ENCODE results near the gene VLDLR. TPM values are rescaled to one million over a fixed set of nuclear protein-coding genes. Genes with fewer than 3 reads are reported as not detected.

Gene VLDLR
- total RNA-seq, 1 experiment from 2014 or later, result 1.2 TPM

DNA sequence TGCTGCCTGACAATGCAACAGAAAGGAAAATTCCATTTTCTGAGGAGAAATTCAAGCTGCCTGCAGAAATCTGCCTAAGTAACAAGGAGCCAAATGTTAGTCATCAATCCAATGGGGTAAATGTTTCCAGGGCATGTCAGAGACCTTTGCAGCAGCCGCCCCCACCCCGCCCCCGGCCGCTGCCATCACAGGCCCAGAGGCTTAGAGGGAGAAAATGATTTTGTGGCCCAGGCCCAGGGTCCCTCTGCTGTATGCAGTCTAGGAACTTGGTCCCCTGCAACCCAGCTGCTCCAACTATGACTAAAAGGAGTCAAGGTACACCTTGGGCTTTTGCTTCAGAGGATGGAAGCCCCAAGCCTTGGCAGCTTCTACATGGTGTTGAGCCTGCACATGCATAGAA lies 45.0 kb downstream of the VLDLR start:
- Histone ChIP-seq H3K9me3 (ENCODE audit: low read length) (no peaks in the 10 kb centered on the region), H3F3A (ENCODE audit: low read length, unreplicated experiment) (no peaks in the 10 kb centered on the region), H3K4me3 (ENCODE audit: low read length) (no peak overlapping the region), H3K9ac (ENCODE audit: low read length) (no peak overlapping the region), H3K27ac (ENCODE audit: low read length) (no peak overlapping the region), H2AFZ (ENCODE audit: low read length) (no peak overlapping the region), H3K4me2 (ENCODE audit: low read length) (no peak overlapping the region), H3K9me2 (replicated peaks; ENCODE audit: low read length) (no peaks in the 10 kb centered on the region), H3K27me3 (ENCODE audit: low read length) (no peaks in the 10 kb centered on the region), H3K36me3 (ENCODE audit: low read depth, low read length) (no peaks in the 10 kb centered on the region), H4K20me1 (ENCODE audit: low read length) (no peaks in the 10 kb centered on the region), H3K79me2 (ENCODE audit: low read length) (no peaks in the 10 kb centered on the region), H3K4me1 (ENCODE audit: insufficient read depth, low read length) (no peaks in the 10 kb centered on the region)
- TF ChIP-seq EZH2phosphoT487 (IDR thresholded peaks at IDR 0.05; ENCODE audit: borderline replicate concordance, low read length) (no peak), EZH2 (IDR thresholded peaks at IDR 0.05; ENCODE audit: low read length, unreplicated experiment) (no peak)
- TF ChIP-seq, protein P1, sequence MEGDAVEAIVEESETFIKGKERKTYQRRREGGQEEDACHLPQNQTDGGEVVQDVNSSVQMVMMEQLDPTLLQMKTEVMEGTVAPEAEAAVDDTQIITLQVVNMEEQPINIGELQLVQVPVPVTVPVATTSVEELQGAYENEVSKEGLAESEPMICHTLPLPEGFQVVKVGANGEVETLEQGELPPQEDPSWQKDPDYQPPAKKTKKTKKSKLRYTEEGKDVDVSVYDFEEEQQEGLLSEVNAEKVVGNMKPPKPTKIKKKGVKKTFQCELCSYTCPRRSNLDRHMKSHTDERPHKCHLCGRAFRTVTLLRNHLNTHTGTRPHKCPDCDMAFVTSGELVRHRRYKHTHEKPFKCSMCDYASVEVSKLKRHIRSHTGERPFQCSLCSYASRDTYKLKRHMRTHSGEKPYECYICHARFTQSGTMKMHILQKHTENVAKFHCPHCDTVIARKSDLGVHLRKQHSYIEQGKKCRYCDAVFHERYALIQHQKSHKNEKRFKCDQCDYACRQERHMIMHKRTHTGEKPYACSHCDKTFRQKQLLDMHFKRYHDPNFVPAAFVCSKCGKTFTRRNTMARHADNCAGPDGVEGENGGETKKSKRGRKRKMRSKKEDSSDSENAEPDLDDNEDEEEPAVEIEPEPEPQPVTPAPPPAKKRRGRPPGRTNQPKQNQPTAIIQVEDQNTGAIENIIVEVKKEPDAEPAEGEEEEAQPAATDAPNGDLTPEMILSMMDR (conservative IDR thresholded peaks at IDR 0.05; ENCODE audit: low read depth, low read length), result no peak
- no TSS peak for BruUV-seq (replicated peaks)
- ChIA-PET CTCF (no interaction called here), POLR2A (ENCODE audit: unreplicated experiment) (no interaction called here)
- no peak for ATAC-seq
- no peak for DNase-seq
- intact Hi-C loops (cut with micrococcal nuclease), result no loop called here

DNA sequence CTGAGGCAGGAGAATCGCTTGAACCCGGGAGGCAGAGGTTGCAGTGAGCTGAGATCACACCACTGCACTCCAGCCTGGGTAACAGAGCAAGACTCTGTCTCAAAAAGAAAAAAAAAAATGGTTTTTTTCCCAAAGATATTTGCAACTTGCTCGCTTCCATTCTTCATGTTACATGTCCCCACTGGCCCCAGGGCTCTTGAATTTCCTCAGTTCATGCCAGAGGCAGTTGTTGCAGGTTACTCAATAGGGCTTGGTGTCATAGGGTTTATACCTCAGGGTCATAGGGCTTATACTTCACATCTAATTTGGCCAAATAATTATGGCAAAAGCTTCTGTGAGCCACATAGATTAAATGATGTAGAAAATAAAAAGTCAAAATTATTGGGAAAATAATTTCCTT lies 51.6 kb downstream of the VLDLR start:
- CTCF ChIA-PET, result no interaction called here
- ATAC-seq (no peak), DNase-seq (no peak)
- Histone ChIP-seq H3K79me2 (ENCODE audit: low read length) (no peaks in the 10 kb centered on the region), H3F3A (ENCODE audit: low read length, unreplicated experiment) (no peaks in the 10 kb centered on the region), H3K9me3 (ENCODE audit: low read length) (no peaks in the 10 kb centered on the region), H3K9ac (ENCODE audit: low read length) (no peak overlapping the region), H2AFZ (ENCODE audit: low read length) (no peak overlapping the region), H3K4me1 (ENCODE audit: insufficient read depth, low read length) (no peaks in the 10 kb centered on the region), H3K4me3 (ENCODE audit: low read length) (no peak overlapping the region), H3K27ac (ENCODE audit: low read length) (no peak overlapping the region), H3K36me3 (ENCODE audit: low read depth, low read length) (no peaks in the 10 kb centered on the region), H3K9me2 (replicated peaks; ENCODE audit: low read length) (no peaks in the 10 kb centered on the region), H4K20me1 (ENCODE audit: low read length) (no peaks in the 10 kb centered on the region), H3K4me2 (ENCODE audit: low read length) (no peak overlapping the region), H3K27me3 (ENCODE audit: low read length) (no peaks in the 10 kb centered on the region)
- TF ChIP-seq, protein P1 (conservative IDR thresholded peaks at IDR 0.05; ENCODE audit: low read depth, low read length), result no peak
- TF ChIP-seq EZH2phosphoT487 (IDR thresholded peaks at IDR 0.05; ENCODE audit: borderline replicate concordance, low read length), result no peak
- no peak for TF ChIP-seq EZH2 (IDR thresholded peaks at IDR 0.05; ENCODE audit: low read length, unreplicated experiment)
- POLR2A ChIA-PET (ENCODE audit: unreplicated experiment), result no interaction called here
- intact Hi-C loops (cut with micrococcal nuclease), result no loop called here
- BruUV-seq (replicated peaks), result no TSS peak

DNA sequence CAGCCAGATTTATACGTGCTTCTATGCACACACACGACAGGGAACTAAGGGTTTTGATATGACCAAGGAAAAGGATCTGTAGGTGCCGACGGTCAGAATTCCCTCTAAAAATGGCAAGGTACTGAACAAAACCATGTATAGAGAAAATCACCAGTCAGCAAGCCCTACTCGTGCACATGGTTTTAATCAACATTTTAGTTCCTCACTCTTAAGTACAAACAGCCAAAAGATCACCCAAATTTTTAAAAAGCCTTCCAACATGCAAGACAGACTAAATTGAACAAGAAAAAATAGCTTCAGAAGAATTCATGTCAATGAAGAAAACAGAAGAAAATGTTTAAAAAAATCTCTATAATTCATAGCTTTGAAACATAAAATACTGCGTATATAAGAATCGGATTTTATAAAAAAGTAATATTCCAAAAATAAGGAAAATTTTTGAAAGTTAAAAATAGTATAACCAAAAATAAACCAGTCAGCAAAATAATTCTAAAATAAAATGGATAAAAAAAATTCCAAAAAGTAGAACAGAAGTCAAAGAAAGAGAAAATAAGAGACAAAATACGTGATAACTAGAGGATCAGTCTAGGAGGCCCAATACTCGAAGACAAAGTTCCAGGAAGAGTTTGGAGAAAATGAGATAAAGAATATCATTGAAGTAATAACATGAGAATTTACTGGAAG lies 52.7 kb downstream of the VLDLR start:
- H3K4me1 ChIP-seq (ENCODE audit: insufficient read depth, low read length), result no peaks in the 10 kb centered on the region; the same call in 1 of the 2 replicates
- ChIA-PET POLR2A (ENCODE audit: unreplicated experiment) (no interaction called here), CTCF (no interaction called here)
- H3F3A ChIP-seq (ENCODE audit: low read length, unreplicated experiment), result no peaks in the 10 kb centered on the region
- H3K36me3 ChIP-seq (ENCODE audit: low read depth, low read length), result no peaks in the 10 kb centered on the region
- no peak overlapping the region for H3K4me2 ChIP-seq (ENCODE audit: low read length)
- no peaks in the 10 kb centered on the region for H3K9me2 ChIP-seq (replicated peaks; ENCODE audit: low read length)
- ATAC-seq (no peak), DNase-seq (no peak)
- H4K20me1 ChIP-seq (ENCODE audit: low read length), result no peaks in the 10 kb centered on the region
- H3K27me3 ChIP-seq (ENCODE audit: low read length), result no peaks in the 10 kb centered on the region
- BruUV-seq (replicated peaks), result no TSS peak
- no peak overlapping the region for H3K4me3 ChIP-seq (ENCODE audit: low read length)
- TF ChIP-seq EZH2 (IDR thresholded peaks at IDR 0.05; ENCODE audit: low read length, unreplicated experiment) (no peak), EZH2phosphoT487 (IDR thresholded peaks at IDR 0.05; ENCODE audit: borderline replicate concordance, low read length) (no peak)
- TF ChIP-seq, protein P1 (conservative IDR thresholded peaks at IDR 0.05; ENCODE audit: low read depth, low read length), result no peak
- H3K9me3 ChIP-seq (ENCODE audit: low read length), result no peaks in the 10 kb centered on the region
- no peak overlapping the region for H2AFZ ChIP-seq (ENCODE audit: low read length)
- no peak overlapping the region for H3K27ac ChIP-seq (ENCODE audit: low read length)
- no peak overlapping the region for H3K9ac ChIP-seq (ENCODE audit: low read length)
- intact Hi-C loops (cut with micrococcal nuclease), result no loop called here
- no peaks in the 10 kb centered on the region for H3K79me2 ChIP-seq (ENCODE audit: low read length)

Data from PC-3 (cell line).